Measurements from ENCODE around the gene BLVRB. TPM values are rescaled to one million over a fixed set of nuclear protein-coding genes. Genes with fewer than 3 reads are reported as not detected.

BLVRB gene
- total and polyA plus RNA-seq, 9 of the 15 experiments (the other 6 are each of a cell fraction or from before 2014, with no cell fraction given) = 81.1 to 749 (median 331) TPM

DNA sequence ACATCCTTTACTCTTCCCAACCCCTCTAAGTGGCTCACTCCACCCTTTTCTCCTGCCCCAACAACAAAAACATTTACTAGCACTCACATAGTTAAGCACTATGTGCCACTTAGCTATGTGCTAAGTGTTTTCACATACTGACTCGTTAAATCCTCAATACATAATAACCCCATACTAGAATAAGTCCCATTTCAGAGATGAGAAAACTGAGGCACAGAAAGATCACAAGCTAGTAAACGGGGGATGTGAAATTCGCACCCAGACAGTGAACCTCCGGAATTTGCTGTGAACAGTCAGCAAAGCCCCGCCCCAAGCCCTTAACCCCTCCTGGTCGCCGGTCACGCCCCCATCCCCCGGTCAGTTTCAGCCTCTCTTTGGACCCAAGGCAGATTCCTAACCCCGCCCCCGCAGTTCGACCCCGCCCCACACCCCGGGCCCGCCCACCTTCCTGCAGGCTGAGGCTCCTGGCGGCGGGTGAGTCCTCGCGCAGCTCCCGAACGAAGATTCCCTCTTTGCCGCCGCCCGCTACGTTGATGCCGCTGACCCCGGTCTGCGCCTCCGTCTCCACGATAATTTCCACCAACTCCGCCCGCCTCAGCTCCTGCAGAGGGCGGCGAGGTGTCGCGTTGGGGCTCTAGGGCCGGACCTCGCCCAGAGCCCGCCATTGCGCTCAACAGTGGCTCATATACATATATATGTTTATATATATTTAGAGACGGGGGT is 62.1 kb downstream of the BLVRB start (continued):
- no peak for TF ChIP-seq POLR3A (IDR thresholded peaks at IDR 0.05; ENCODE audit: borderline replicate concordance, extremely low read depth, insufficient read depth, insufficient read length)
- TF ChIP-seq, protein P1, sequence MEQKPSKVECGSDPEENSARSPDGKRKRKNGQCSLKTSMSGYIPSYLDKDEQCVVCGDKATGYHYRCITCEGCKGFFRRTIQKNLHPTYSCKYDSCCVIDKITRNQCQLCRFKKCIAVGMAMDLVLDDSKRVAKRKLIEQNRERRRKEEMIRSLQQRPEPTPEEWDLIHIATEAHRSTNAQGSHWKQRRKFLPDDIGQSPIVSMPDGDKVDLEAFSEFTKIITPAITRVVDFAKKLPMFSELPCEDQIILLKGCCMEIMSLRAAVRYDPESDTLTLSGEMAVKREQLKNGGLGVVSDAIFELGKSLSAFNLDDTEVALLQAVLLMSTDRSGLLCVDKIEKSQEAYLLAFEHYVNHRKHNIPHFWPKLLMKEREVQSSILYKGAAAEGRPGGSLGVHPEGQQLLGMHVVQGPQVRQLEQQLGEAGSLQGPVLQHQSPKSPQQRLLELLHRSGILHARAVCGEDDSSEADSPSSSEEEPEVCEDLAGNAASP (IDR thresholded peaks at IDR 0.05) = no peak
- no peak for TF ChIP-seq CHD2 (IDR thresholded peaks at IDR 0.05; ENCODE audit: low read depth, low read length)
- TF ChIP-seq ZNF197 (CRISPR knock-in tag; IDR thresholded peaks at IDR 0.05; ENCODE audit: low read depth) = no peak
- no peak for TF ChIP-seq ZNF436 (CRISPR knock-in tag; IDR thresholded peaks at IDR 0.05)
- no peak for TF ChIP-seq DNMT1 (IDR thresholded peaks at IDR 0.05)
- no peak for TF ChIP-seq RBM17 (IDR thresholded peaks at IDR 0.05; ENCODE audit: borderline replicate concordance, low read depth, low read length)
- TF ChIP-seq HDAC2 (IDR thresholded peaks at IDR 0.05) = peak; percentile 96
- peak; percentile 73 for TF ChIP-seq BRD9 (IDR thresholded peaks at IDR 0.05; ENCODE audit: low read depth, partially characterized antibody)
- no peak for TF ChIP-seq ATF1 (CRISPR knock-in tag; IDR thresholded peaks at IDR 0.05)
- TF ChIP-seq ATF1 (tag; IDR thresholded peaks at IDR 0.05) = peak; percentile 14; the same call in 1 of the 2 replicates
- TF ChIP-seq, protein P2, sequence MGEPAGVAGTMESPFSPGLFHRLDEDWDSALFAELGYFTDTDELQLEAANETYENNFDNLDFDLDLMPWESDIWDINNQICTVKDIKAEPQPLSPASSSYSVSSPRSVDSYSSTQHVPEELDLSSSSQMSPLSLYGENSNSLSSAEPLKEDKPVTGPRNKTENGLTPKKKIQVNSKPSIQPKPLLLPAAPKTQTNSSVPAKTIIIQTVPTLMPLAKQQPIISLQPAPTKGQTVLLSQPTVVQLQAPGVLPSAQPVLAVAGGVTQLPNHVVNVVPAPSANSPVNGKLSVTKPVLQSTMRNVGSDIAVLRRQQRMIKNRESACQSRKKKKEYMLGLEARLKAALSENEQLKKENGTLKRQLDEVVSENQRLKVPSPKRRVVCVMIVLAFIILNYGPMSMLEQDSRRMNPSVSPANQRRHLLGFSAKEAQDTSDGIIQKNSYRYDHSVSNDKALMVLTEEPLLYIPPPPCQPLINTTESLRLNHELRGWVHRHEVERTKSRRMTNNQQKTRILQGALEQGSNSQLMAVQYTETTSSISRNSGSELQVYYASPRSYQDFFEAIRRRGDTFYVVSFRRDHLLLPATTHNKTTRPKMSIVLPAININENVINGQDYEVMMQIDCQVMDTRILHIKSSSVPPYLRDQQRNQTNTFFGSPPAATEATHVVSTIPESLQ (CRISPR knock-in tag; IDR thresholded peaks at IDR 0.05) = no peak
- TF ChIP-seq NRF1 (conservative IDR thresholded peaks at IDR 0.05 in 1 of 2, IDR thresholded peaks at IDR 0.05 in 1 of 2) = peak; percentile 75 to 76
- TF ChIP-seq, protein P3, sequence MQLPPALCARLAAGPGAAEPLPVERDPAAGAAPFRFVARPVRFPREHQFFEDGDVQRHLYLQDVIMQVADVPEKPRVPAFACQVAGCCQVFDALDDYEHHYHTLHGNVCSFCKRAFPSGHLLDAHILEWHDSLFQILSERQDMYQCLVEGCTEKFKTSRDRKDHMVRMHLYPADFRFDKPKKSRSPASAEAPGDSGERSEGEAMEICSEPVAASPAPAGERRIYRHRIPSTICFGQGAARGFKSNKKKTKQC (CRISPR knock-in tag; IDR thresholded peaks at IDR 0.05) = no peak
- peak; percentile 9; the same call in 1 of the 2 replicates for TF ChIP-seq FOXM1 (IDR thresholded peaks at IDR 0.05; ENCODE audit: low read depth)
- no peak for TF ChIP-seq FOXM1 (CRISPR knock-in tag; IDR thresholded peaks at IDR 0.05; ENCODE audit: low read depth)
- TF ChIP-seq CBX5 (IDR thresholded peaks at IDR 0.05; ENCODE audit: borderline replicate concordance, low read depth) = no peak
- TF ChIP-seq RBM25 (IDR thresholded peaks at IDR 0.05; ENCODE audit: low read depth, low read length, severe bottlenecking) = peak; percentile 93
- TF ChIP-seq, protein P4, sequence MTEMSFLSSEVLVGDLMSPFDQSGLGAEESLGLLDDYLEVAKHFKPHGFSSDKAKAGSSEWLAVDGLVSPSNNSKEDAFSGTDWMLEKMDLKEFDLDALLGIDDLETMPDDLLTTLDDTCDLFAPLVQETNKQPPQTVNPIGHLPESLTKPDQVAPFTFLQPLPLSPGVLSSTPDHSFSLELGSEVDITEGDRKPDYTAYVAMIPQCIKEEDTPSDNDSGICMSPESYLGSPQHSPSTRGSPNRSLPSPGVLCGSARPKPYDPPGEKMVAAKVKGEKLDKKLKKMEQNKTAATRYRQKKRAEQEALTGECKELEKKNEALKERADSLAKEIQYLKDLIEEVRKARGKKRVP (CRISPR knock-in tag; IDR thresholded peaks at IDR 0.05) = no peak
- TF ChIP-seq, protein P5, sequence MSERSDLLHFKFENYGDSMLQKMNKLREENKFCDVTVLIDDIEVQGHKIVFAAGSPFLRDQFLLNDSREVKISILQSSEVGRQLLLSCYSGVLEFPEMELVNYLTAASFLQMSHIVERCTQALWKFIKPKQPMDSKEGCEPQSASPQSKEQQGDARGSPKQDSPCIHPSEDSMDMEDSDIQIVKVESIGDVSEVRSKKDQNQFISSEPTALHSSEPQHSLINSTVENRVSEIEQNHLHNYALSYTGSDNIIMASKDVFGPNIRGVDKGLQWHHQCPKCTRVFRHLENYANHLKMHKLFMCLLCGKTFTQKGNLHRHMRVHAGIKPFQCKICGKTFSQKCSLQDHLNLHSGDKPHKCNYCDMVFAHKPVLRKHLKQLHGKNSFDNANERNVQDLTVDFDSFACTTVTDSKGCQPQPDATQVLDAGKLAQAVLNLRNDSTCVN (CRISPR knock-in tag; IDR thresholded peaks at IDR 0.05) = no peak
- no peak for TF ChIP-seq PCBP1 (IDR thresholded peaks at IDR 0.05; ENCODE audit: low read depth, low read length, poor library complexity, severe bottlenecking)
- no peak for TF ChIP-seq RAD21 (CRISPR knock-in tag; conservative IDR thresholded peaks at IDR 0.05 in 1 of 2, IDR thresholded peaks at IDR 0.05 in 1 of 2)
- TF ChIP-seq RBM39 (optimal IDR thresholded peaks at IDR 0.05; ENCODE audit: low read depth, low read length) = no peak

Measured in K562 (cell line).